Astrocyte (in vitro differentiated cells and primary cell): ENCODE results near the gene PGAM5.

Experiments
- CTCF ChIP-seq: IDR thresholded peaks from 2 replicates; pipeline ENCODE4 v1.5.1; 2011; ENCODE audit warnings: low read depth, mild to moderate bottlenecking, inconsistent platforms, low read length, moderate library complexity; ENCODE audit not compliant: insufficient read depth
- EZH2 ChIP-seq: IDR thresholded peaks from 2 replicates; pipeline ENCODE4 v1.6.1; 2012; ENCODE audit warnings: mild to moderate bottlenecking, low read length, inconsistent platforms; ENCODE audit not compliant: insufficient read depth

GRCh38 chr12:132665149-132665491 is 45.5 kb upstream of the PGAM5 start:
- TF ChIP-seq CTCF: no peak
- TF ChIP-seq EZH2: no peak
